DOHH2 (cell line): ENCODE measurements around the gene ANKS1B.

ENCODE experiments used
- H3F3A ChIP-seq: fragments of 200-600 bp; sonication (generic), shearing (Covaris generic); 2 replicates; pipeline ENCODE4 v1.6.0; 2016; ENCODE audit warnings: antibody characterized with exemption, mild to moderate bottlenecking; ENCODE audit not compliant: control insufficient read depth, insufficient read depth
- H3K27ac ChIP-seq: fragments of 200-600 bp; sonication (generic); 2 replicates; pipeline ENCODE4 v1.5.1; 2014; ENCODE audit warnings: low read depth, mild to moderate bottlenecking, low read length, moderate library complexity
- H3K27me3 ChIP-seq: fragments of 200-600 bp; sonication (generic); 2 replicates; pipeline ENCODE4 v1.6.1; 2014; ENCODE audit warnings: mild to moderate bottlenecking, low read length, mixed read lengths; ENCODE audit not compliant: control insufficient read depth
- H3K36me3 ChIP-seq: fragments of 200-600 bp; sonication (generic); 2 replicates; pipeline ENCODE4 v1.6.1; 2014; ENCODE audit warnings: mild to moderate bottlenecking, low read length, moderate library complexity, mixed read lengths; ENCODE audit not compliant: control insufficient read depth
- H3K4me1 ChIP-seq: fragments of 200-600 bp; sonication (generic); 2 replicates; pipeline ENCODE4 v1.6.1; 2014; ENCODE audit warnings: mild to moderate bottlenecking, low read length, mixed read lengths; ENCODE audit not compliant: control insufficient read depth
- H3K4me2 ChIP-seq: fragments of 200-600 bp; sonication (generic); 2 replicates; pipeline ENCODE4 v1.6.0; 2014; ENCODE audit warnings: mild to moderate bottlenecking, low read length, moderate library complexity
- H3K4me3 ChIP-seq: fragments of 200-600 bp; sonication (generic); 2 replicates; pipeline ENCODE4 v1.5.1; 2014; ENCODE audit warnings: mild to moderate bottlenecking, low read length, mixed read lengths
- H3K79me2 ChIP-seq: fragments of 200-600 bp; sonication (generic); 2 replicates; pipeline ENCODE4 v1.6.1; 2014; ENCODE audit warnings: mild to moderate bottlenecking, low read length, mixed read lengths; ENCODE audit not compliant: control insufficient read depth
- H3K9me2 ChIP-seq: fragments of 200-600 bp; sonication (generic); replicated peaks from 2 replicates; pipeline ENCODE4 v1.6.1; 2014; ENCODE audit warnings: mild to moderate bottlenecking, low read length, mixed read lengths; ENCODE audit not compliant: control insufficient read depth
- H3K9me3 ChIP-seq: fragments of 200-600 bp; sonication (generic); 2 replicates; pipeline ENCODE4 v1.6.1; 2014; ENCODE audit warnings: antibody characterized with exemption, low read length, mixed read lengths; ENCODE audit not compliant: control insufficient read depth, insufficient read depth
- H4K20me1 ChIP-seq: fragments of 200-600 bp; sonication (generic); 2 replicates; pipeline ENCODE4 v1.6.0; 2014; ENCODE audit warnings: low read depth, mild to moderate bottlenecking, antibody characterized with exemption, low read length, moderate library complexity; ENCODE audit not compliant: control insufficient read depth, insufficient read depth
- CTCF ChIP-seq: fragments of 200-600 bp; sonication (generic); IDR thresholded peaks from one replicate; pipeline ENCODE4 v1.5.1; 2014; ENCODE audit warnings: antibody characterized with exemption, mild to moderate bottlenecking, low read depth, low read length; ENCODE audit not compliant: poor library complexity, severe bottlenecking
- EZH2phosphoT487 ChIP-seq: fragments of 200-600 bp; sonication (generic); IDR thresholded peaks from 2 replicates; pipeline ENCODE4 v1.6.1; 2017; ENCODE audit warnings: borderline replicate concordance, mild to moderate bottlenecking, antibody characterized with exemption, low read length, moderate library complexity, mixed read lengths

The ANKS1B gene

DNA sequence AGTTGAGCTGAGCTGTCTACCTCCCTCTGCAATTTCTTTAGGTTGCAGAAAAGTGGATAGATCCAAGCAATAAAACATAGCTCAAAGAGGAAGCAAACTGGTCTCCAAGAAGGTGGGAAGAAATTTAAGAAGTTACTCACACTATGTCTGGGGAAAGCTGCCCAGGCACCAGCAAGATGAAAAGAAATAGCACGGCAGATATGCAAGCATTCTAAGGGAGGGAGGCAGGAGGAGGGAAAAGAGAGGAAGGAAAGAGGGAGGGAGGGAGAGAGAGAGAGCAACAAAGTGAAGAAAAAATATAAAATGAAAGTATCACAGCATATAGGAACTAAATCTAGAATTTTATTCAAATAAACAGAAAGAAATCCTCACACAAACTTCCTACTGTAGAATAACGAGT is 1099.0 kb downstream of the ANKS1B start:
- H4K20me1 ChIP-seq, result no peaks in the 10 kb centered on the region
- H3K9me2 ChIP-seq, result no peaks in the 10 kb centered on the region
- peaks cover 7% of the 10 kb centered on the region; the same call in 1 of the 2 replicates for H3K27me3 ChIP-seq

GRCh38 chr12:98883231-98883630 is 1101.5 kb downstream of the ANKS1B start:
- H3K36me3 ChIP-seq, result no peaks in the 10 kb centered on the region
- no peaks in the 10 kb centered on the region for H3K79me2 ChIP-seq
- H3K4me1 ChIP-seq, result no peaks in the 10 kb centered on the region
- TF ChIP-seq EZH2phosphoT487 (no peak), CTCF (no peak)
- no peaks in the 10 kb centered on the region for H3K9me2 ChIP-seq
- H3K9me3 ChIP-seq, result no peaks in the 10 kb centered on the region
- no peaks in the 10 kb centered on the region for H4K20me1 ChIP-seq
- no peak overlapping the region for H3K27ac ChIP-seq
- no peak overlapping the region for H3K4me3 ChIP-seq
- H3K4me2 ChIP-seq, result no peak overlapping the region
- H3K27me3 ChIP-seq, result peaks cover 7% of the 10 kb centered on the region; the same call in 1 of the 2 replicates
- H3F3A ChIP-seq, result no peaks in the 10 kb centered on the region

More for the DNA sequence above, 1099.0 kb downstream of the ANKS1B start:
- Histone ChIP-seq H3K4me1 (no peaks in the 10 kb centered on the region), H3K79me2 (no peaks in the 10 kb centered on the region), H3K4me2 (no peak overlapping the region), H3K4me3 (no peak overlapping the region), H3K27ac (no peak overlapping the region), H3F3A (no peaks in the 10 kb centered on the region), H3K9me3 (no peaks in the 10 kb centered on the region), H3K36me3 (no peaks in the 10 kb centered on the region)
- TF ChIP-seq EZH2phosphoT487 (no peak), CTCF (no peak)

- H3K36me3 ChIP-seq, result no peaks in the 10 kb centered on the region
- H3F3A ChIP-seq, result no peaks in the 10 kb centered on the region
- peaks cover 7% of the 10 kb centered on the region; the same call in 1 of the 2 replicates for H3K27me3 ChIP-seq
- no peak overlapping the region for H3K4me2 ChIP-seq
- no peak overlapping the region for H3K27ac ChIP-seq
- no peaks in the 10 kb centered on the region for H3K79me2 ChIP-seq
- H3K9me3 ChIP-seq, result no peaks in the 10 kb centered on the region
- H3K4me3 ChIP-seq, result no peak overlapping the region
- no peaks in the 10 kb centered on the region for H3K9me2 ChIP-seq
- TF ChIP-seq EZH2phosphoT487 (no peak), CTCF (no peak)
- H4K20me1 ChIP-seq, result no peaks in the 10 kb centered on the region
- no peaks in the 10 kb centered on the region for H3K4me1 ChIP-seq
These were observed 1102.2 kb downstream of the ANKS1B start for GRCh38 chr12:98882526-98882925.
